Measurements from ENCODE around the gene NT5DC3.

- TF ChIP-seq POLR2A (IDR thresholded peaks at IDR 0.05; ENCODE audit: low read depth, low read length) = no peak
- TF ChIP-seq POLR2AphosphoS5 (IDR thresholded peaks at IDR 0.05; ENCODE audit: low read depth, low read length) = no peak
- TF ChIP-seq POU2F2 (IDR thresholded peaks at IDR 0.05; ENCODE audit: low read depth, low read length) = no peak
- no peak for TF ChIP-seq TAF1 (IDR thresholded peaks at IDR 0.05; ENCODE audit: low read depth, low read length)
These were observed 10.2 kb downstream of the NT5DC3 start for GRCh38 chr12:103830730-103831320.
